Panc1 (cell line): ENCODE data around the gene ULBP2. TPM values are rescaled to one million over a fixed set of nuclear protein-coding genes. Genes with fewer than 3 reads are reported as not detected.

Source experiments
- ATAC-seq: fragments of 200-7000 bp; cut with Tn5 transposase; 2 replicates; pipeline ENCODE4 v1.9.1; 2020; ENCODE audit warnings: mild to moderate bottlenecking, moderate library complexity
- BruUV-seq: library from RNA; stranded (reverse); fragments of 400-500 nt; replicated peaks from 2 replicates; lab custom pipeline; 2021; lab: Mats Ljungman, UMichigan
- CTCF ChIA-PET: fragments of 300-600 bp; sonication (Branson Sonifier 250); formaldehyde crosslinking; loops from one replicate; lab custom pipeline; 2022; ENCODE audit warnings: antibody characterized with exemption; lab: Charles Lee
- POLR2A ChIA-PET: fragments of 300-600 bp; sonication (Branson Sonifier 250); formaldehyde crosslinking; loops from one replicate; lab custom pipeline; 2022; ENCODE audit warnings: antibody characterized with exemption; lab: Charles Lee
- DNase-seq: peaks from one replicate; pipeline ENCODE4 v3.0.0-alpha.2; 2010; ENCODE audit warnings: low read depth, low spot score
- H3K27ac ChIP-seq: 2 replicates; pipeline ENCODE4 v1.5.1; 2011; ENCODE audit warnings: mild to moderate bottlenecking, low read length, inconsistent platforms
- H3K27me3 ChIP-seq: fragments of 200-500 bp; sonication (Bioruptor generic); 2 replicates; pipeline ENCODE4 v1.6.0; 2014; ENCODE audit warnings: low read length, inconsistent platforms; ENCODE audit not compliant: control insufficient read depth, insufficient read depth
- H3K36me3 ChIP-seq: fragments of 200-500 bp; sonication (Bioruptor generic); 2 replicates; pipeline ENCODE4 v1.5.1; 2014; ENCODE audit warnings: inconsistent platforms, mild to moderate bottlenecking, low read length, moderate library complexity; ENCODE audit not compliant: control insufficient read depth, insufficient read depth
- H3K4me1 ChIP-seq: 2 replicates; pipeline ENCODE4 v1.5.1; 2011; ENCODE audit warnings: inconsistent platforms, mild to moderate bottlenecking, low read length, moderate library complexity; ENCODE audit not compliant: control insufficient read depth, insufficient read depth
- H3K4me3 ChIP-seq, 2 experiments: 2 replicates each; pipeline ENCODE4 v1.5.1; 2011 to 2012; ENCODE audit warnings: low read depth in 2 of 2, low read length in 2 of 2, mild to moderate bottlenecking in 2 of 2, inconsistent platforms in 1 of 2, moderate library complexity in 1 of 2
- H3K9me3 ChIP-seq: fragments of 200-500 bp; sonication (Bioruptor generic); 2 replicates; pipeline ENCODE4 v1.5.1; 2014; ENCODE audit warnings: low read depth, mild to moderate bottlenecking, inconsistent platforms, low read length, moderate library complexity; ENCODE audit not compliant: control insufficient read depth, insufficient read depth
- CTCF ChIP-seq: fragments of 450-650 bp; IDR thresholded peaks from 2 replicates; pipeline ENCODE4 v1.5.1; 2017; ENCODE audit warnings: mild to moderate bottlenecking
- POLR2AphosphoS5 ChIP-seq: IDR thresholded peaks from 2 replicates; pipeline ENCODE4 v1.6.1; 2012; ENCODE audit warnings: mild to moderate bottlenecking, low read depth, low read length, moderate library complexity
- SIN3A ChIP-seq: IDR thresholded peaks from 2 replicates; pipeline ENCODE4 v1.6.1; 2012; ENCODE audit warnings: low read depth, mild to moderate bottlenecking, low read length, moderate library complexity, borderline replicate concordance; ENCODE audit not compliant: insufficient read depth
- TCF7L2 ChIP-seq: IDR thresholded peaks from 2 replicates; pipeline ENCODE4 v1.6.1; 2011; ENCODE audit warnings: mild to moderate bottlenecking, low read depth, low read length, inconsistent platforms
- in situ Hi-C: cut with HindIII; loops from 2 replicates; pipeline ENCODE4 v1.10.0; 2016; ENCODE audit warnings: low sequenced_read_pairs, low pct_unique_long_range_greater_than_20kb
- intact Hi-C: fragments of 100-400 bp; cut with micrococcal nuclease; formaldehyde crosslinking; loops from one replicate; pipeline ENCODE4 v1.10.0; 2022; ENCODE audit not compliant: unreplicated experiment
- total RNA-seq: library from RNA; stranded (reverse); gene quantifications from one replicate; pipeline ENCODE4 v1.2.1, GENCODE V29; 2021; ENCODE audit not compliant: unreplicated experiment
- TF ChIP-seq, protein P1 (sequence below), 2 experiments: IDR thresholded peaks; 2 replicates each; pipeline ENCODE4 v1.6.1; 2011 to 2012; ENCODE audit warnings: low read depth in 2 of 2, control low read depth in 1 of 2, low read length in 1 of 2, mild to moderate bottlenecking in 1 of 2, moderate library complexity in 1 of 2; ENCODE audit not compliant: insufficient read depth in 1 of 2

ULBP2 gene
- total RNA-seq, 1 experiment from 2014 or later, result 0.69 TPM

DNA sequence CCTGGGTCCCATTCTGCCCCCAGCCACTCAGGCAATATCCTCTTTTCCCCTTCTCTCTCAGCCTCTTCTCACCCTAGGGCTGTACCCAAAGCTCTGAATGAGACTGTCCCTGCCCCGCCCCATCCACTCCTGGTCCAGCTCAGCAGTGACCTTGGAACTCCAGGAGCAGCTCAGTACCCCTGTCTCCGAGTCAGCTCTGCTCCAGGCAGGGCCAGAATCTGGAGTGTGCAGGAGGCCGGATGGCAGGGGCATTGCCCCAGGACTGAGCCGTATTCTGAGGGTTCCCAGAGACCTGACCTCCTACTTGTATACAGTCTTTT lies 16.9 kb upstream of the ULBP2 start:
- ATAC-seq (no peak), DNase-seq (no peak)
- 0 out of 2 replicates have a peak, but pooled peaks cover 3% of the 10 kb centered on the region for H3K4me1 ChIP-seq
- ChIA-PET CTCF (interaction anchor here (1.2 kb wide), 1 partner anchor 86 kb away, joined by 4 read pairs; no protein-coding TSS in a partner anchor), POLR2A (no interaction called here)
- TF ChIP-seq CTCF (no peak), POLR2AphosphoS5 (no peak), TCF7L2 (no peak), SIN3A (no peak)
- TF ChIP-seq, protein P1, sequence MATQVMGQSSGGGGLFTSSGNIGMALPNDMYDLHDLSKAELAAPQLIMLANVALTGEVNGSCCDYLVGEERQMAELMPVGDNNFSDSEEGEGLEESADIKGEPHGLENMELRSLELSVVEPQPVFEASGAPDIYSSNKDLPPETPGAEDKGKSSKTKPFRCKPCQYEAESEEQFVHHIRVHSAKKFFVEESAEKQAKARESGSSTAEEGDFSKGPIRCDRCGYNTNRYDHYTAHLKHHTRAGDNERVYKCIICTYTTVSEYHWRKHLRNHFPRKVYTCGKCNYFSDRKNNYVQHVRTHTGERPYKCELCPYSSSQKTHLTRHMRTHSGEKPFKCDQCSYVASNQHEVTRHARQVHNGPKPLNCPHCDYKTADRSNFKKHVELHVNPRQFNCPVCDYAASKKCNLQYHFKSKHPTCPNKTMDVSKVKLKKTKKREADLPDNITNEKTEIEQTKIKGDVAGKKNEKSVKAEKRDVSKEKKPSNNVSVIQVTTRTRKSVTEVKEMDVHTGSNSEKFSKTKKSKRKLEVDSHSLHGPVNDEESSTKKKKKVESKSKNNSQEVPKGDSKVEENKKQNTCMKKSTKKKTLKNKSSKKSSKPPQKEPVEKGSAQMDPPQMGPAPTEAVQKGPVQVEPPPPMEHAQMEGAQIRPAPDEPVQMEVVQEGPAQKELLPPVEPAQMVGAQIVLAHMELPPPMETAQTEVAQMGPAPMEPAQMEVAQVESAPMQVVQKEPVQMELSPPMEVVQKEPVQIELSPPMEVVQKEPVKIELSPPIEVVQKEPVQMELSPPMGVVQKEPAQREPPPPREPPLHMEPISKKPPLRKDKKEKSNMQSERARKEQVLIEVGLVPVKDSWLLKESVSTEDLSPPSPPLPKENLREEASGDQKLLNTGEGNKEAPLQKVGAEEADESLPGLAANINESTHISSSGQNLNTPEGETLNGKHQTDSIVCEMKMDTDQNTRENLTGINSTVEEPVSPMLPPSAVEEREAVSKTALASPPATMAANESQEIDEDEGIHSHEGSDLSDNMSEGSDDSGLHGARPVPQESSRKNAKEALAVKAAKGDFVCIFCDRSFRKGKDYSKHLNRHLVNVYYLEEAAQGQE (IDR thresholded peaks at IDR 0.05; ENCODE audit: insufficient read depth in 1 of 2, low read depth in 2 of 2, low read length in 1 of 2), result no peak
- no peaks in the 10 kb centered on the region for H3K9me3 ChIP-seq
- no peaks in the 10 kb centered on the region for H3K36me3 ChIP-seq
- no peak overlapping the region for H3K27ac ChIP-seq
- in situ Hi-C loops, result no loop called here
- no peak overlapping the region; a peak in 1 of 4 replicates for H3K4me3 ChIP-seq
- no TSS peak for BruUV-seq
- H3K27me3 ChIP-seq, result 0 out of 2 replicates have a peak, but pooled peaks cover 3% of the 10 kb centered on the region
- intact Hi-C loops, result loop anchor here (10.0 kb wide), 1 partner anchor 60 kb away; the partner anchor contains the start of gene LRP11

DNA sequence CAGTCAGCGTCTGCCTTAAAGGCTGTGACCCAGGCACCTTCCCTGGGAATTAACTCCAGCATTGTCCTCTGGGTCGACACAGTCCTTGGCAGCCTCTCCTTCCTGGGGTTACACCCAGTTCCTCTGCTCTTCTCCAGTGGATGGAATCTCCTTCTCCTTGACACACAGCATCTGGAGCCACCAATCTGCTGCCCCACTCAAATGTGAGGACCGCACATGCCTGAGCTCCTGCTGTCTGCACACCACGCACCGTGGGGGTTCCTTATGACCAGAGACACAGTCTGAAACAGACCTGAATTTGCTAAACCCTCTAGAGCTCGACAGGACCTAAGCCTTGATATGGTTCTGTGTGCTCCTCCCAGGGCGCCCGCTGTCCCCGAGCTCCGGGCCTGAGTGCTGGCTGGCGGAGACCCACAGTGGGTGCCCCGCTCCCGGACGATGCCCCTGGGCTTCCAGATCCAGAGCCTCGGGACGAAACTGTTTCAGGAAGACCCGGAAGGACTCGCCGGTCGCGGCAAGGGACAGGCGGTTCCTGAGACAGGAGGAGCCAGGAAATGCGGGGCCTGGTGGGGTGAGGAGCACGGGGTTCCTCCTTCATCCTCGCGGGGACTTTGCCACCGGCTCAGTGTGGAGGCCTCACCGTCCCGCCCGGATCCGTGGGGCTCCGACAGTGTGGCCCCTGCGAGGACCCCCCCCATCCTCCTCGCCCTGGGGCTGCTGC lies 16.4 kb upstream of the ULBP2 start:
- Histone ChIP-seq H3K9me3 (no peaks in the 10 kb centered on the region), H3K27ac (peak overlapping the region; percentile 70), H3K27me3 (0 out of 2 replicates have a peak, but pooled peaks cover 3% of the 10 kb centered on the region), H3K4me1 (0 out of 2 replicates have a peak, but pooled peaks cover 3% of the 10 kb centered on the region), H3K4me3 (peak overlapping the region; percentile 48 to 67), H3K36me3 (no peaks in the 10 kb centered on the region)
- ChIA-PET CTCF (interaction anchor here (1.2 kb wide), 1 partner anchor 87 kb away, joined by 4 read pairs; no protein-coding TSS in a partner anchor), POLR2A (no interaction called here)
- TF ChIP-seq SIN3A, result no peak
- TF ChIP-seq TCF7L2, result no peak
- TF ChIP-seq POLR2AphosphoS5, result no peak
- TF ChIP-seq CTCF, result no peak
- intact Hi-C loops (loop anchor here (10.0 kb wide), 1 partner anchor 61 kb away; the partner anchor contains the start of gene LRP11), in situ Hi-C loops (no loop called here)
- no TSS peak for BruUV-seq
- peak; percentile 36 for ATAC-seq
- no peak for DNase-seq
